Panc1 (cell line): ENCODE results near the gene ATP8B1. TPM values are rescaled to one million over a fixed set of nuclear protein-coding genes. Genes with fewer than 3 reads are reported as not detected.
"Not testable (repeated sequence)": the region's sequence is repeated elsewhere in the genome, so short reads cannot be mapped to it uniquely, and the experiment has no call there.

Experiments
- ATAC-seq: fragments of 200-7000 bp; cut with Tn5 transposase; 2 replicates; pipeline ENCODE4 v1.9.1; 2020; ENCODE audit warnings: mild to moderate bottlenecking, moderate library complexity
- Bru-seq: library from RNA; stranded (reverse); fragments of 400-500 nt; gene quantifications from one replicate; lab custom pipeline; 2021; lab: Mats Ljungman, UMichigan
- BruChase-seq, 2 experiments: library from RNA; stranded (reverse); fragments of 400-500 nt; gene quantifications; one replicate each; lab custom pipeline; 2021; lab: Mats Ljungman, UMichigan
- BruUV-seq: library from RNA; stranded (reverse); fragments of 400-500 nt; replicated peaks from 2 replicates; lab custom pipeline; 2021; lab: Mats Ljungman, UMichigan
- CTCF ChIA-PET: fragments of 300-600 bp; sonication (Branson Sonifier 250); formaldehyde crosslinking; loops from one replicate; lab custom pipeline; 2022; ENCODE audit warnings: antibody characterized with exemption; lab: Charles Lee
- POLR2A ChIA-PET: fragments of 300-600 bp; sonication (Branson Sonifier 250); formaldehyde crosslinking; loops from one replicate; lab custom pipeline; 2022; ENCODE audit warnings: antibody characterized with exemption; lab: Charles Lee
- DNase-seq: peaks from one replicate; pipeline ENCODE4 v3.0.0-alpha.2; 2010; ENCODE audit warnings: low read depth, low spot score
- H3K27ac ChIP-seq: 2 replicates; pipeline ENCODE4 v1.5.1; 2011; ENCODE audit warnings: mild to moderate bottlenecking, low read length, inconsistent platforms
- H3K27me3 ChIP-seq: fragments of 200-500 bp; sonication (Bioruptor generic); 2 replicates; pipeline ENCODE4 v1.6.0; 2014; ENCODE audit warnings: low read length, inconsistent platforms; ENCODE audit not compliant: control insufficient read depth, insufficient read depth
- H3K36me3 ChIP-seq: fragments of 200-500 bp; sonication (Bioruptor generic); 2 replicates; pipeline ENCODE4 v1.5.1; 2014; ENCODE audit warnings: inconsistent platforms, mild to moderate bottlenecking, low read length, moderate library complexity; ENCODE audit not compliant: control insufficient read depth, insufficient read depth
- H3K4me1 ChIP-seq: 2 replicates; pipeline ENCODE4 v1.5.1; 2011; ENCODE audit warnings: inconsistent platforms, mild to moderate bottlenecking, low read length, moderate library complexity; ENCODE audit not compliant: control insufficient read depth, insufficient read depth
- H3K4me3 ChIP-seq, 2 experiments: 2 replicates each; pipeline ENCODE4 v1.5.1; 2011 to 2012; ENCODE audit warnings: low read depth in 2 of 2, low read length in 2 of 2, mild to moderate bottlenecking in 2 of 2, inconsistent platforms in 1 of 2, moderate library complexity in 1 of 2
- H3K9me3 ChIP-seq: fragments of 200-500 bp; sonication (Bioruptor generic); 2 replicates; pipeline ENCODE4 v1.5.1; 2014; ENCODE audit warnings: low read depth, mild to moderate bottlenecking, inconsistent platforms, low read length, moderate library complexity; ENCODE audit not compliant: control insufficient read depth, insufficient read depth
- POLR2AphosphoS5 ChIP-seq: IDR thresholded peaks from 2 replicates; pipeline ENCODE4 v1.6.1; 2012; ENCODE audit warnings: mild to moderate bottlenecking, low read depth, low read length, moderate library complexity
- SIN3A ChIP-seq: IDR thresholded peaks from 2 replicates; pipeline ENCODE4 v1.6.1; 2012; ENCODE audit warnings: low read depth, mild to moderate bottlenecking, low read length, moderate library complexity, borderline replicate concordance; ENCODE audit not compliant: insufficient read depth
- TCF7L2 ChIP-seq: IDR thresholded peaks from 2 replicates; pipeline ENCODE4 v1.6.1; 2011; ENCODE audit warnings: mild to moderate bottlenecking, low read depth, low read length, inconsistent platforms
- in situ Hi-C: cut with HindIII; loops from 2 replicates; pipeline ENCODE4 v1.10.0; 2016; ENCODE audit warnings: low sequenced_read_pairs, low pct_unique_long_range_greater_than_20kb
- intact Hi-C: fragments of 100-400 bp; cut with micrococcal nuclease; formaldehyde crosslinking; loops from one replicate; pipeline ENCODE4 v1.10.0; 2022; ENCODE audit not compliant: unreplicated experiment
- long read RNA-seq: library from polyadenylated mRNA; unstranded; transcript quantifications from one replicate; pipeline ENCODE4 v2.0.0, GENCODE V29; 2021; ENCODE audit not compliant: unreplicated experiment
- polyA plus RNA-seq: library from polyadenylated mRNA; unstranded; fragments of >200 nt; gene quantifications from one replicate; pipeline ENCODE4 v1.2.1, GENCODE V29; 2012; ENCODE audit warnings: missing spikeins; ENCODE audit not compliant: insufficient read length
- total RNA-seq: library from RNA; stranded (reverse); gene quantifications from one replicate; pipeline ENCODE4 v1.2.1, GENCODE V29; 2021; ENCODE audit not compliant: unreplicated experiment
- TF ChIP-seq, protein P1 (sequence below): fragments of 450-650 bp; IDR thresholded peaks from 2 replicates; pipeline ENCODE4 v1.5.1; 2017; ENCODE audit warnings: mild to moderate bottlenecking
- TF ChIP-seq, protein P2 (sequence below), 2 experiments: IDR thresholded peaks; 2 replicates each; pipeline ENCODE4 v1.6.1; 2011 to 2012; ENCODE audit warnings: low read depth in 2 of 2, control low read depth in 1 of 2, low read length in 1 of 2, mild to moderate bottlenecking in 1 of 2, moderate library complexity in 1 of 2; ENCODE audit not compliant: insufficient read depth in 1 of 2

Gene ATP8B1
- total RNA-seq: 12.5 TPM
- 6.0 TPM for polyA plus RNA-seq
- percentile 62 among the genes with signal in this experiment for Bru-seq, nascent RNA
- BruChase-seq, experiment 1, labeled RNA remaining after a 2-hour chase: percentile 54 among the genes with signal in this experiment
- BruChase-seq, experiment 2, labeled RNA remaining after a 6-hour chase: percentile 65 among the genes with signal in this experiment
- long read RNA-seq, full-length matches to known transcripts: 4 of 37 reads
- long read RNA-seq, partial matches to known transcripts: 17 of 37 reads
- long read RNA-seq, other reads (novel, unspliced or antisense): 16 of 37 reads

GRCh38 chr18:57803103-57803969 lies at the start of gene ATP8B1:
TSS of gene ATP8B1 (minus strand) at chr18:57803315. CDS start at chr18:57731807, 71,508 bp downstream.
- Histone ChIP-seq H3K36me3 (no peaks in the 10 kb centered on the region; the same call in 1 of the 2 replicates), H3K27me3 (no peaks in the 10 kb centered on the region), H3K4me3 (peak within 1 kb of the TSS; percentile 68 to 73), H3K4me1 (peaks cover 11% of the 10 kb centered on the region), H3K27ac (peak within 1 kb of the TSS; percentile 65), H3K9me3 (no peaks in the 10 kb centered on the region)
- intact Hi-C loops (loop anchor here (5.0 kb wide), 1 partner anchor 171 kb away; no protein-coding TSS in a partner anchor), in situ Hi-C loops (no loop called here)
- DNase-seq (no peak), ATAC-seq (peak; percentile 91)
- TF ChIP-seq SIN3A: 0 out of 2 replicates have a peak, but pooled peaks have one; percentile 30
- TF ChIP-seq, protein P1, sequence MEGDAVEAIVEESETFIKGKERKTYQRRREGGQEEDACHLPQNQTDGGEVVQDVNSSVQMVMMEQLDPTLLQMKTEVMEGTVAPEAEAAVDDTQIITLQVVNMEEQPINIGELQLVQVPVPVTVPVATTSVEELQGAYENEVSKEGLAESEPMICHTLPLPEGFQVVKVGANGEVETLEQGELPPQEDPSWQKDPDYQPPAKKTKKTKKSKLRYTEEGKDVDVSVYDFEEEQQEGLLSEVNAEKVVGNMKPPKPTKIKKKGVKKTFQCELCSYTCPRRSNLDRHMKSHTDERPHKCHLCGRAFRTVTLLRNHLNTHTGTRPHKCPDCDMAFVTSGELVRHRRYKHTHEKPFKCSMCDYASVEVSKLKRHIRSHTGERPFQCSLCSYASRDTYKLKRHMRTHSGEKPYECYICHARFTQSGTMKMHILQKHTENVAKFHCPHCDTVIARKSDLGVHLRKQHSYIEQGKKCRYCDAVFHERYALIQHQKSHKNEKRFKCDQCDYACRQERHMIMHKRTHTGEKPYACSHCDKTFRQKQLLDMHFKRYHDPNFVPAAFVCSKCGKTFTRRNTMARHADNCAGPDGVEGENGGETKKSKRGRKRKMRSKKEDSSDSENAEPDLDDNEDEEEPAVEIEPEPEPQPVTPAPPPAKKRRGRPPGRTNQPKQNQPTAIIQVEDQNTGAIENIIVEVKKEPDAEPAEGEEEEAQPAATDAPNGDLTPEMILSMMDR: no peak
- CTCF ChIA-PET: no interaction called here
- no TSS peak for BruUV-seq
- POLR2A ChIA-PET: no interaction called here

DNA sequence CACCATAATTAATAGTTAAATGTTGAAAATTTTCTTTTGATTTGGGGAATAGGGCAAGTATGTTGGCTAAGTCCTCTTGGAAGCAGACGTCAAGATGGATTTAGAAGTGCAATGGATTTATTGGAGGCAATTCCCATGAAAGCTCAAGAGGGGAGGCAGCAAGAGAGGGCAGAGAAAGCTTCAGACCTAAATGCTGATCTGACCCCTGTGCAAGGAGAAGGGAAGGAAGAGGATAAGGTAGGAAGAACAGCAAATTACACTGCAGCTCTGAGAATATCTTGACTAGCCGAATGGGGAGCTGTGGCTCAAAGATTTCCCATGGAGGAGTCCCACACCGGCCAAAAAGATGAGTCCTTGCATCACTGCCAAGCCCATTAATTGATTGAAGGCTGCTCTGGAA lies 46.9 kb upstream of the ATP8B1 start:
- TF ChIP-seq, protein P1: no peak
- no peak for TF ChIP-seq SIN3A
- TF ChIP-seq, protein P2, sequence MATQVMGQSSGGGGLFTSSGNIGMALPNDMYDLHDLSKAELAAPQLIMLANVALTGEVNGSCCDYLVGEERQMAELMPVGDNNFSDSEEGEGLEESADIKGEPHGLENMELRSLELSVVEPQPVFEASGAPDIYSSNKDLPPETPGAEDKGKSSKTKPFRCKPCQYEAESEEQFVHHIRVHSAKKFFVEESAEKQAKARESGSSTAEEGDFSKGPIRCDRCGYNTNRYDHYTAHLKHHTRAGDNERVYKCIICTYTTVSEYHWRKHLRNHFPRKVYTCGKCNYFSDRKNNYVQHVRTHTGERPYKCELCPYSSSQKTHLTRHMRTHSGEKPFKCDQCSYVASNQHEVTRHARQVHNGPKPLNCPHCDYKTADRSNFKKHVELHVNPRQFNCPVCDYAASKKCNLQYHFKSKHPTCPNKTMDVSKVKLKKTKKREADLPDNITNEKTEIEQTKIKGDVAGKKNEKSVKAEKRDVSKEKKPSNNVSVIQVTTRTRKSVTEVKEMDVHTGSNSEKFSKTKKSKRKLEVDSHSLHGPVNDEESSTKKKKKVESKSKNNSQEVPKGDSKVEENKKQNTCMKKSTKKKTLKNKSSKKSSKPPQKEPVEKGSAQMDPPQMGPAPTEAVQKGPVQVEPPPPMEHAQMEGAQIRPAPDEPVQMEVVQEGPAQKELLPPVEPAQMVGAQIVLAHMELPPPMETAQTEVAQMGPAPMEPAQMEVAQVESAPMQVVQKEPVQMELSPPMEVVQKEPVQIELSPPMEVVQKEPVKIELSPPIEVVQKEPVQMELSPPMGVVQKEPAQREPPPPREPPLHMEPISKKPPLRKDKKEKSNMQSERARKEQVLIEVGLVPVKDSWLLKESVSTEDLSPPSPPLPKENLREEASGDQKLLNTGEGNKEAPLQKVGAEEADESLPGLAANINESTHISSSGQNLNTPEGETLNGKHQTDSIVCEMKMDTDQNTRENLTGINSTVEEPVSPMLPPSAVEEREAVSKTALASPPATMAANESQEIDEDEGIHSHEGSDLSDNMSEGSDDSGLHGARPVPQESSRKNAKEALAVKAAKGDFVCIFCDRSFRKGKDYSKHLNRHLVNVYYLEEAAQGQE (IDR thresholded peaks at IDR 0.05; ENCODE audit: insufficient read depth in 1 of 2, low read depth in 2 of 2, low read length in 1 of 2): no peak
- no peak for TF ChIP-seq POLR2AphosphoS5
- TF ChIP-seq TCF7L2: no peak
- ATAC-seq (no peak), DNase-seq (no peak)
- ChIA-PET POLR2A (no interaction called here), CTCF (no interaction called here)
- Histone ChIP-seq H3K9me3 (no peaks in the 10 kb centered on the region), H3K36me3 (no peaks in the 10 kb centered on the region), H3K27ac (no peak overlapping the region), H3K27me3 (no peaks in the 10 kb centered on the region), H3K4me1 (0 out of 2 replicates have a peak, but pooled peaks cover 3% of the 10 kb centered on the region), H3K4me3 (no peak overlapping the region)
- in situ Hi-C loops: no loop called here
- BruUV-seq: no TSS peak
- intact Hi-C loops: no loop called here

- BruUV-seq, H3K36me3 ChIP-seq, H3K4me1 ChIP-seq, H3K27me3 ChIP-seq, in situ Hi-C loops, H3K4me3 ChIP-seq, ATAC-seq, H3K27ac ChIP-seq, H3K9me3 ChIP-seq, CTCF ChIA-PET, DNase-seq, POLR2A ChIA-PET, intact Hi-C loops: not testable (repeated sequence)
Observed at GRCh38 chr18:57848374-57848773, 45.3 kb upstream of the ATP8B1 start.

DNA sequence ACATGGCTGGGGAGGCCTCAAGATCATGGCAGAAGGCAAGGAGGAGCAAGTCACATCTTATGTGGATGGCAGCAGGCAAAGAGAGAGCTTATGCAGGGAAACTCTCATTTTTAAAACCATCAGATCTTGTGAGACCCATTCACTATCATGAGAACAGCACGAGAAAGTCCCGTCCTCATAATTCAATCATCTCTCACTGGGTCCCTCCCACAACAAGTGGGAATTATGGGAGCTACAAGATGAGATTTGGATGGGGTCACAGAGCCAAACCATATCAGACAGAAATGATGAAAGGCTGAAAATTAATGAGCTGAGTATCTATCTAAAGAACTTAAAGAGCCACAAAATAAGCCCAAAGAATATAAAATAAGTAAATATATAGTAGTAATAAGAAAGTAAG lies 44.3 kb upstream of the ATP8B1 start:
- CTCF ChIA-PET, POLR2A ChIA-PET: not testable (repeated sequence)

More for the DNA sequence above, 44.3 kb upstream of the ATP8B1 start:
- H3K36me3 ChIP-seq, H3K4me3 ChIP-seq, H3K27ac ChIP-seq, H3K4me1 ChIP-seq, H3K27me3 ChIP-seq, intact Hi-C loops, H3K9me3 ChIP-seq, in situ Hi-C loops, DNase-seq, BruUV-seq, ATAC-seq: not testable (repeated sequence)
